ENCODE measurements around the gene TAX1BP1.

Gene TAX1BP1

GRCh38 chr7:27739909-27740448, at the start of gene TAX1BP1:
TAX1BP1 (plus strand) TSS chr7:27740162; CDS start chr7:27748525, 8,363 bp downstream.
- peak; percentile 96 for DNase-seq

DNA sequence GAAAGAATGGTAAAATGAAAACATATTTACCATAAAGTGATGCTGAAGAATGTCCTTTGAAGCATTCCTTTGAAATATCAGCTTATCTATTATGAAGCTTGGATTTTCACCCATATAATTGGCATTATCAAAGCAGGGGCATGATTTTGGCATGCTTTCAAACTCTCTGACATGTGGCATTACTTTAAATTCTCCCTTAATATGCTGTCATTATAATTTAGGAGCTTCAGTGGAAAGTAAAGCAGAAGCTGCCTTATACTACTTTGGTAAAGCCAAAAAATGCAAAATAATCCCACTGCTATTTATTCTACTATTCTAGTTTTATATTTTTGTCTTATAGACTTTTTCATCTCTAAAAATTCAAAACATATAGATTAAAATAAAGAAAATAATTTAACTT, 49.3 kb upstream of the TAX1BP1 start:
- DNase-seq = no peak

DNA sequence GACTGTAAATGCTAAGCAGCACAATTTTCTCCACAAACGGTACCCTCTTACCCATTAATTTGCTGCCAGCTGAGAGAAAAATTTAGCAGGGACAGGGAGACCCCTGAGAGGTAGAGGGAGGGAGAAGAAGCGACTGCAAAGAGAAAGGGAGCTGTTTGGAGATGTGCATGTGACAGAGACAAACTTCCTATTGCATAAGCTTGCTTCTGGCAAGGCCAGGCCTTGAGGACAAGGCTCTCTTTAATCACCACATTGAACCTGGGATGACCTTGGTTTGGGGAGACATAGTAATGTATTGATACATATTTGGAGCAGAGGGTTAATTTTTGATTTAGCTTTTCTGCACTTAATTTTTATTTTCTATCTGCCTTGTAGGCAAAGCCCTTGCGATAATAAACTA, 46.2 kb upstream of the TAX1BP1 start:
- no peak for DNase-seq

DNA sequence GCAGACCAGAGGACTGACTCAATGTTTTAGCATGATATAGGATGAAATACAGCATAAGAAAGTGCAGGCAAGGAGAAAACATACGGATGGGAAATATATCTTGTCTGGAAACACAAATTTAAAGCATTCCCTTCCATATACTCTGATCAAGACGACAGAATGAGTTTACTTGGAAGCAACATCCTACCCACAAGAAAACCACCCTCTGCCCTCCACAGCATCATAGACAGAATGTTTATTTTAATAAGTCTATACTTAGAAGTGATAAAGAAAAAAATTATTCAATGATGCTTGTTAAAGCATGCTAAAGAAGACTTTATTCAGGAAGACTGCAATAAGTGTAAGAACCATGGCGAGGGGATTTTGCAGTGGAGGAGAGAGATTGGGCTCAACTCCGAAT, 44.9 kb upstream of the TAX1BP1 start:
- no peak for DNase-seq

GRCh38 chr7:27697861-27698430, 42.0 kb upstream of the TAX1BP1 start:
- DNase-seq = no peak

GRCh38 chr7:27699751-27700150, 40.2 kb upstream of the TAX1BP1 start:
- no peak for DNase-seq

- no peak for DNase-seq
Observed at GRCh38 chr7:27700501-27700900, 39.5 kb upstream of the TAX1BP1 start.

GRCh38 chr7:27703181-27703580, 36.8 kb upstream of the TAX1BP1 start:
- DNase-seq = no peak

DNA sequence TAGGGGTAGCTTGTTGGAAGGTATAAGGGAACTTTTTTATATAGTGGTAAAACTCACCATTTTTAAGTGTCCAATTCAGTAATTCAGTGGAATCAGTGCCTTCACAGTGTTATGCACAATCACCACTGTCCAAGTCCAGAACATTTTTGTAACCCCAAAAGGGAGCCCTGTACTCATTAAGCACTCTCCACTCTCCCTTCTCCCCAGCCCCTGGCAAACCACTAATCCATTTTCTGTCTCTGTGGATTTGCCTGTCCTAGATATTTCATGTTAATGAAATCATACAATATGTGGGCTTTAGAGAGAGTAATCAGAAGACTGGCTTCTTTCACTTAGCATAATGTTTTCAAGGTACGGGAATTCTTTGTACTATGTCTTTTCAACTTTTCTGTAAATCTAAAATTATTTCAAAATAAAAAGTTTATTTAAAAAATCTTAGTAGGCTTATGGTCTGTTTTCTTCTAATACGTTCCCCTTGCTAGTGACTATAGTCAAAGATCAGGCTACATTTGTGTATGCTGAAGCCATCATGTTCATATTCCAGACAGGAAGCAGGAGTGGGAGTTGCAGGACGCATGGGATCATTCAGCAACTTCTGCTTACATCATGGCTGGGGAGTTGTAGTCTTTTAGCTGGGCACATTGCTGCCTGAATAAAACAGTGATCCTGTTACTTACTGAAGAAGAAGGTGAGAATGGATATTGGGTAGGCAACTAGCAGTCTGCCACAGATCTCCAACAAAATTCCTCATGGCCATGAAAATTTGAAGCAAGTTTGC, 35.4 kb upstream of the TAX1BP1 start:
- DNase-seq = no peak

DNA sequence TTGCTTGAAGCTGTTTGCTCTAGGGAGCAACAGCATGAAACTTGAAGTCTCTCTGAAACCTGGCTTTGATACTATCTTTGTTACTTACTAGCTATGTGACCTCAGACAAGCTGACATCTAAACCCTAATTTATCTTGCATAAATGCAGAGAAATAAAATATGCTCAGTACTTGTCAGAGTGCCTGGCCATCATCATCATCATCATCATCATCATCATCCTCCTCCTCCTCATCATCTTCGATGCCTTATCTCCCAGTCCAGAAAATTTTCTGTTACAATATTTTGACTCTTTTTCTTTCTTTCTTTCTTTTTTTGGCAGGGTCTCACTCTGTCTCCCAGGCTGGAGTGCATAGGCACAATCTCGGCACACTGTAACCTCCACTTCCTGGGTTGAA, 34.8 kb upstream of the TAX1BP1 start:
- no peak for DNase-seq

GRCh38 chr7:27708485-27708884, 31.5 kb upstream of the TAX1BP1 start:
- DNase-seq = no peak

DNA sequence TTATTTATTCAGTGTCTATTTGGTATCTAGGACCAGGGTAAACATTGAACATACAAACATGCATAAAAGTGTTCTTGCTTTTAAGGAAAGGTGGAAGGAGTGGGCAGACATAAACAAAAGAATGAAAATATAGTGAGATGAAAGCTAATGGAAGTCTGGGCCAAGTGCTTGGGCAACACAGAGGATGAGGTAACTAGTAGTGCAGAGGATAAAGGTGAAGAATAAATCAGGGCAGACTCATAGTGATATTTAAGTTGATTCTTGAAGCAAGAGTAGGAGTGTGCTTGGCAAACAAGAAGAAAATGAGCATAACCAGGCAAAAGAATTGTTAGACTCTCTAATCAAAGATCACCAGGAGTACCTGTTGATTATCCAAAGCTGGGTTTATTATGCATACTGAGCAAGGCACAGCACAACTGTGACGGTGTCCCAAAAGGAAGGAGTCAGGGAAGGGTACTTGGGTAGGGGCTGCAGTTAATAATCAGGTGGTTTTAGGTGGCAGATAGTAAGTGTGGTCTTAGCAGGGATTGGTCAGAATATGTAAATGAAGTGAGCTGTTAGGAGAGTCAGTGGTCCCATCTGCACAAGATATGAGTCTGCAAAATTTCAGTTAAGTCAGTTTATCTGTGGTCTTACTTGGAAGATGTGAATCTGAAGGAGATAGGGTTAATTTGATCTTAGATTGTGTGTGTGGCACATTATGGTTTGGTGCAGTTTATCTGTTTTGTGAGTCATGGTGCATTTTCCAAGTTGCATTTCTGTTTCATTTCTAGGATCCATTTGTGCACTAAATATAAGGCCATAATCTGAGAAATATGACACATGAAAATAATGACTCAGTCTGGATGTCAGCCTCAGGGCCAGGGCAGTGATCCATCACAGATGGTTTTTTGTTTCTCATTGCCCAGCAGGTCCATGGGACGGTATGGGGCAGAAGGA, 30.6 kb upstream of the TAX1BP1 start:
- no peak for DNase-seq

DNA sequence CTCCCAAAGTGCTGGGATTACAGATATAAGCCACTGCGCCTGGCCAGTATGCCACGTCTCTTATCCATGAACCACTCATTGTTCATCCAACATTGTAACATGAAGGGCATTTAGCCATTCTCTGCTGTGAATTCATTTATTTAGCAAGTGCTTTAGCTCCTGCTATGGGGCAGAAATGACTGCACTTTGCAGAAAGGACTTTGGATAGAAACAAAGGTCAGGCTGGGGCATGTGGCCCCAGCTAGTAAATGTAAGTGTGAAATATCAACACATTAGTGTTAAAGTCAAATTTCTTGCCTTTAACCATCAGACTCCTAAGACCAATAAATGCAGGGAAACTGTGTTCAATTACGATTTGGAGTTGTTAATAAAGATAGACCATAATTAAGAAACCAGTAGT, 27.7 kb upstream of the TAX1BP1 start:
- DNase-seq = no peak

GRCh38 chr7:27714831-27715444, 25.0 kb upstream of the TAX1BP1 start:
- DNase-seq = no peak

DNA sequence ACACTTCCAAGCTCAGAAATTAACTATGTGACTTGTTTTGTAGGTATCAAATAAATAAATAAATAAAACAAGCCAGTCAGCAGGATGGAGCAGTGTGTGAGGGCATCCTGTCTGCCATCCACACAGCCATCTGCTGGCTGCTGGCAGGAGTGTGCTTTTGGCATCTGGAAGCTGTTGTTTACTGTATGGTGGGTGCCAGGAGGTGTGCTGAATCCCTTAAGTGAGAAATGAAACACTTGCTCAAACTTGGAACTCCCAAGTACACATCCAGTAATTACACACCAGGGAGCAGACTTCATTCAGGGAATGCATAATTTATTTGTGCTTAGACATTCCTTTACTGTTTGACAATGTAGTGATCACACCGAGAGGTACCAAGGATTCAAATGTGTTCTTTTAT, 16.9 kb upstream of the TAX1BP1 start:
- DNase-seq = peak; percentile 7

DNA sequence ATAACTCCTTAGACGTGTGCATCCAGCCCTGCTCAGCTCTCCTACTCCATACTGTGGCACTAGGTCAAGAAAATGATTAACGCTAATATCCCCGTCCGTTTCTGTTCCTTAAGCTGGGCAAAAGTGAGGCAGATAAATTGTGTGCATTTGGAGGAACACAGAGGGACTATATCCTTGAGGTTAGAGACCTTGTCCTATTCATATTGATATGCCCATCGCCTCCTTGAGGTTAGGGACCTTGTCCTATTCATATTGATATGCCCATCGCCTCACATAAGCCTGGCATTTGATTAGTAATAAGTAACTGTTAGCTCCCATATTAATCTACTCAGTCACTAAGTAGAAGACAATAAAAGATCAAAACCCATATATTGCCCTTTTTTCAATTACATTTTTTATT, 12.9 kb upstream of the TAX1BP1 start:
- no peak for DNase-seq

- DNase-seq = no peak
Observed at GRCh38 chr7:27730112-27730511, 9.8 kb upstream of the TAX1BP1 start.

DNA sequence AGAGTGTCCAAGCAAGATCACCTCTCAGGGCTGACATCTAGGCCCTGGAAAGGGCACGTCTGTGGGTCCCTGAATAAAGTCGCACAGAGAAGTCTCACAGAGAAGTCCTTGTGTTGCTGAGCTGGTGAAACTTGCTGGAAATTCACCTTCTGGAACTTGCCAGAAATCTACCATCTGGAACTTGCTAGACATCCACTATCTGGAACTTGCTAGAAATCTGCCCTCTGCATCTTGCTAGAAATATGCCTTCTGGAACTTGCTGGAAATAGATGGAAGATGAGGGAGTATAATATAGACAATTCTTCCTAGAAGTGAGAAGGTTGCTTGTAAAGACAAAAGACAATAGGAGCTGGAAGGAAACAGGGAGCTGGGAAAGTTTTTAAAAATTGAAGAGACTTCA, 5.4 kb upstream of the TAX1BP1 start:
- DNase-seq = no peak

GRCh38 chr7:27735165-27735564, 4.8 kb upstream of the TAX1BP1 start:
- no peak for DNase-seq

GRCh38 chr7:27735831-27736230, 4.1 kb upstream of the TAX1BP1 start:
- DNase-seq = no peak

DNA sequence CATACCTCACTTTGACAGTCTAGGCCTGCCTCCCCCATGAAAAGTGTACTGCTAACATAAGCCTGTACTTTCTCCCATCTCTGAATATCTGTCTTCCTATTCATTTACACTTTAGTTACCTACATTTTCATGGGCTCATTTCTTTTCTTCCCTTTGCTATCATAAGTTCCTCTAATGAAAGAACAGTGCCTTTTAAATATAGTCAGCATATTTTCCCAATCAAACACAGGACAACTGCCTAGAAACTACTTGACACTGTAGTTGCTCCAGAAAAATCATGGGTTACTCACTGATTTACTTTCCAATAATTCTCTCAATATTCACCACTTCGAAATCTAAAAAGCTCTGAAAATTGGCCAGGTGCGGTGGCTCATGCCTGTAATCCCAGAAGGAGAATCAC, 2.8 kb upstream of the TAX1BP1 start:
- no peak for DNase-seq

DNA sequence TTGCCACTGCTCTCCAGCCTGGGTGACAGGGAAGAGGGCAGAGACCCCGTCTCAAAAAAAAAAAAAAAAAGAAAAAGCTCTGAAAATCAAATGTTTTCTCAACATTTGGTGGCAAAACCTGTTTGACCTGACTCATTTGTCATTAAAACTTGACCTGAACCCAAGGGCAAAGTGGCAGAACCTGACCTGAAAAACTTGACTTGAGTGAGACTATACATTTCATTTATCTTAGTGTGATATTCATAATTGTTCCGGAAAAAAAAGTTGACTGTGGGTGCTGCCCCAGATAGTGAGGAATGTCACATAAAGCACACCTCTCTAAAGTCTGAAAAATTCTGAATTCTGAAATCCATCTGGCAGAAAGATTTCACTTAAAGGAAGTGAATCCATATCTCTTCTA, 2.3 kb upstream of the TAX1BP1 start:
- DNase-seq = no peak

GRCh38 chr7:27739301-27739908, 557 bp upstream of the TAX1BP1 start:
- peak; percentile 43 for DNase-seq
